Right lobe of liver (tissue), 4 donors: ENCODE data around the gene EEIG1.

ENCODE experiments used
- CTCF ChIP-seq, 4 donors: fragments of 200-600 bp in 3 of 4; fragments of 450-650 bp in 1 of 4; IDR thresholded peaks; one replicate each; pipeline versions ENCODE4 v1.5.1 to v1.8.0; 2016 to 2022; ENCODE audit warnings: antibody characterized with exemption in 4 of 4, mild to moderate bottlenecking in 2 of 4
- POLR2A ChIP-seq: fragments of 450-650 bp; IDR thresholded peaks from one replicate; pipeline ENCODE4 v1.6.1; 2017; ENCODE audit warnings: antibody characterized with exemption, mild to moderate bottlenecking
- donor health status: DM: no; HTN: no; CAD: no.
- donor health status: DM: no; HTN: no; CAD: no.
- donor health status: DM: no; HTN: yes; CAD: no.

GRCh38 chr9:127983847-127984289, 3.1 kb upstream of the EEIG1 start:
- TF ChIP-seq CTCF (IDR thresholded peaks at IDR 0.05) (no peak), POLR2A (no peak)
